D721Med (cell line): ENCODE data around the gene ABCD2.

Source experiments
- DNase-seq: peaks from one replicate; pipeline ENCODE4 v3.0.0; 2011; ENCODE audit warnings: low spot score; ENCODE audit not compliant: insufficient read length
- FAIRE-seq: peaks from 2 replicates; lab custom pipeline; 2011; peaks lifted over from hg19 to GRCh38; lab: Jason Lieb, UNC
- TF ChIP-seq, protein P1 (sequence below): IDR thresholded peaks from 2 replicates; pipeline ENCODE4 v1.5.1; 2012; ENCODE audit warnings: mild to moderate bottlenecking, control low read depth; ENCODE audit not compliant: insufficient read depth; ENCODE audit errors: missing control alignments

ABCD2 gene

GRCh38 chr12:39505023-39505422 lies 114.6 kb downstream of the ABCD2 start:
- TF ChIP-seq, protein P1, sequence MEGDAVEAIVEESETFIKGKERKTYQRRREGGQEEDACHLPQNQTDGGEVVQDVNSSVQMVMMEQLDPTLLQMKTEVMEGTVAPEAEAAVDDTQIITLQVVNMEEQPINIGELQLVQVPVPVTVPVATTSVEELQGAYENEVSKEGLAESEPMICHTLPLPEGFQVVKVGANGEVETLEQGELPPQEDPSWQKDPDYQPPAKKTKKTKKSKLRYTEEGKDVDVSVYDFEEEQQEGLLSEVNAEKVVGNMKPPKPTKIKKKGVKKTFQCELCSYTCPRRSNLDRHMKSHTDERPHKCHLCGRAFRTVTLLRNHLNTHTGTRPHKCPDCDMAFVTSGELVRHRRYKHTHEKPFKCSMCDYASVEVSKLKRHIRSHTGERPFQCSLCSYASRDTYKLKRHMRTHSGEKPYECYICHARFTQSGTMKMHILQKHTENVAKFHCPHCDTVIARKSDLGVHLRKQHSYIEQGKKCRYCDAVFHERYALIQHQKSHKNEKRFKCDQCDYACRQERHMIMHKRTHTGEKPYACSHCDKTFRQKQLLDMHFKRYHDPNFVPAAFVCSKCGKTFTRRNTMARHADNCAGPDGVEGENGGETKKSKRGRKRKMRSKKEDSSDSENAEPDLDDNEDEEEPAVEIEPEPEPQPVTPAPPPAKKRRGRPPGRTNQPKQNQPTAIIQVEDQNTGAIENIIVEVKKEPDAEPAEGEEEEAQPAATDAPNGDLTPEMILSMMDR: no peak
- DNase-seq: no peak
- FAIRE-seq: no peak

GRCh38 chr12:39503439-39503838 lies 116.2 kb downstream of the ABCD2 start:
- FAIRE-seq (no peak), DNase-seq (no peak)
- TF ChIP-seq, protein P1: no peak

DNA sequence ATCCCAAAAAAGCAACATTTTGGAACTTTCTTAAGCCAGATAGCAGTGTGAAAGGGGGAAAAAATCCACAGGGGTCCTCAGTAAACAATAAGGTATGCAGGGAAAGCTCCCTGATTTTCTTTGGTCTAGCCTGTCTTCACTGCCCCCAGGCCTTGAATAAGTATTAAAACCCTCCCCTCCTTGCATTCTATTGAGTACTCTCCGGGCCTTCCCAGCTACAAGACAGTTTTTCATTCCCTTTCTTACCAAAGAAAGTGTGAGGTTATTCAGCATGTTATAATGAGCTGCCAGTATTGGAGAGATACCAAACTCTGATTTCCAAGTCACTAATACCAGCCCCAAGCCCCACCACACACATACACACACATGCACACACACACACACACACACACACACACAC lies 116.9 kb downstream of the ABCD2 start:
- DNase-seq (no peak), FAIRE-seq (no peak)
- TF ChIP-seq, protein P1: no peak
